GM12864 (cell line): ENCODE data around the gene LBHD2.

ENCODE experiments used
- DNase-seq: peaks from one replicate; pipeline ENCODE4 v3.0.0-alpha.2; 2011; ENCODE audit warnings: low read depth
- H3K4me3 ChIP-seq: 2 replicates; pipeline ENCODE4 v1.5.1; 2011; ENCODE audit warnings: mild to moderate bottlenecking, low read depth, low read length, control low read depth
- TF ChIP-seq, protein P1 (sequence below): IDR thresholded peaks from 2 replicates; pipeline ENCODE4 v1.5.1; 2011; ENCODE audit warnings: low read depth, mild to moderate bottlenecking, moderate library complexity, low read length, control low read depth, inconsistent platforms; ENCODE audit errors: missing control alignments

LBHD2 gene

DNA sequence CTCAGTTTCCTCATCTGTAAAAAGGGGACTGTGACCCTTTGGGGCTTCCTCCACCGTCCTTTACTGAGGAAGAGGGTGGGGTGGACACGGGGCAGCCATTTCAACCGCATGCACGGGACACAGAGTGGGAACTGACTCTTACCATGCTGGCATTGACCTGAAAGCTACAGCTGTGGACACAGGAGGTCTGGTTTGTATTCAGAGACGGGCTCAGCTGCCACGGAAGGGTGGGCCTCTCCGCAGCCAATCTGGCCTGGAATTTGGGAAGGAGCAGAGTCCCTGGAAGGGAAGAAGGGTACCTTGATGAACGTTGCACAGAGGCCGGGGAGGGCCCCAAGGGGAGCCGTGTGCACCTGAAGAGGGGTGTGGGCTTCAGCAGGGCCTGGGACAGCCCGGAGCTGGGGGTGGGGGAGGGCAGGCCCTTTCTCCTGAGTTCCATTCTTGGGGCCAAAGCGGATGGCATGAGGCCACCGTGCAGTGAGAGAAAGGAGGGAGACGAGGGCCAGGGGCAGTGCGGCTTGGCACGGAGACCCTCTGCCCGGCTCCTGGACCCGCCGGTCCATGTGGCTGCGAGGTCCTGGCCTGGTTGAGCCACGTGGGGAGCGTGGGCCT is 53.8 kb downstream of the LBHD2 start:
- TF ChIP-seq, protein P1, sequence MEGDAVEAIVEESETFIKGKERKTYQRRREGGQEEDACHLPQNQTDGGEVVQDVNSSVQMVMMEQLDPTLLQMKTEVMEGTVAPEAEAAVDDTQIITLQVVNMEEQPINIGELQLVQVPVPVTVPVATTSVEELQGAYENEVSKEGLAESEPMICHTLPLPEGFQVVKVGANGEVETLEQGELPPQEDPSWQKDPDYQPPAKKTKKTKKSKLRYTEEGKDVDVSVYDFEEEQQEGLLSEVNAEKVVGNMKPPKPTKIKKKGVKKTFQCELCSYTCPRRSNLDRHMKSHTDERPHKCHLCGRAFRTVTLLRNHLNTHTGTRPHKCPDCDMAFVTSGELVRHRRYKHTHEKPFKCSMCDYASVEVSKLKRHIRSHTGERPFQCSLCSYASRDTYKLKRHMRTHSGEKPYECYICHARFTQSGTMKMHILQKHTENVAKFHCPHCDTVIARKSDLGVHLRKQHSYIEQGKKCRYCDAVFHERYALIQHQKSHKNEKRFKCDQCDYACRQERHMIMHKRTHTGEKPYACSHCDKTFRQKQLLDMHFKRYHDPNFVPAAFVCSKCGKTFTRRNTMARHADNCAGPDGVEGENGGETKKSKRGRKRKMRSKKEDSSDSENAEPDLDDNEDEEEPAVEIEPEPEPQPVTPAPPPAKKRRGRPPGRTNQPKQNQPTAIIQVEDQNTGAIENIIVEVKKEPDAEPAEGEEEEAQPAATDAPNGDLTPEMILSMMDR: no peak
- no peak overlapping the region for H3K4me3 ChIP-seq
- no peak for DNase-seq

DNA sequence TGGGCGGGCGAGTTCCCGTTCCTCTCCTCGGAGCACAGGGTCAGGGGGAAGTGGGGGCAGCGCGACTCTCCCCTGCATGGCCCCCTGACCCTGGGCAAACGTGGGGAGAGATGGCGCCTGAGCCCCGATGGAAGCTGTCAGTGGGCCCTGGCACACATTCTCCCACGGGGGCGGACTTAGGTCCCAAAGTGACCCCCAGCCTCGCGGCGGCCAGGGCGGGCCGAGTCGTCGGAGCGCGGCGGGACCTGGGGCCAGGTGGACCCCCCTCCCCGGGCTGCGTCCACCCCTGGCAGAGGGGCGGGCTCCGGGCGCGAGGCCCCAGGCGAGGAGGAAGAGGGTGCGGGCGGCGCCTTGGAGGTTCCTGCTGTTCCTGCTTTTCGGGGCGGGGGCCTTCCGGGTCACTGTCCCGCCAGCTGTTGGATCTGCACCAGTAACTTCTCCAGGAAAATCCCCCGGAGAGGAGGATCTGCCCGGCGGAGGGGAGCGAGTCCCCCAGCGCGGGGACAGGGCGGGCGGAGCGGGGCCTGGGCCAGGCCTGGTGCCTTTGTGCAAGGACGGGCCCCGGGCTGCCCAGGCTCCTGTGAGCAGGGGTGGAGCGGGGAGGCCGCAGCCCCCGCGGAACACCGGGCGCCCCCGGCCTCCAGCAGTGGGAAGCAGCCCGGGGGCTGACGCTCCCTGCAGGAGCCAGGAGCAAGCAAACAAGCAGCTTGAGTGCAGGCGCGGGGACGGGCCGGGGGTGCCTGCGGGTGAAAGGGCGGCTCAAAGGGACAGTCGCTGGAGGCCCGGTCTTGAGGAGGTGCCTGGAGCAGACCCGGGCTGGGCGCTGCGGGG is 54.5 kb downstream of the LBHD2 start:
- TF ChIP-seq, protein P1: no peak
- no peak for DNase-seq
- no peak overlapping the region for H3K4me3 ChIP-seq

DNA sequence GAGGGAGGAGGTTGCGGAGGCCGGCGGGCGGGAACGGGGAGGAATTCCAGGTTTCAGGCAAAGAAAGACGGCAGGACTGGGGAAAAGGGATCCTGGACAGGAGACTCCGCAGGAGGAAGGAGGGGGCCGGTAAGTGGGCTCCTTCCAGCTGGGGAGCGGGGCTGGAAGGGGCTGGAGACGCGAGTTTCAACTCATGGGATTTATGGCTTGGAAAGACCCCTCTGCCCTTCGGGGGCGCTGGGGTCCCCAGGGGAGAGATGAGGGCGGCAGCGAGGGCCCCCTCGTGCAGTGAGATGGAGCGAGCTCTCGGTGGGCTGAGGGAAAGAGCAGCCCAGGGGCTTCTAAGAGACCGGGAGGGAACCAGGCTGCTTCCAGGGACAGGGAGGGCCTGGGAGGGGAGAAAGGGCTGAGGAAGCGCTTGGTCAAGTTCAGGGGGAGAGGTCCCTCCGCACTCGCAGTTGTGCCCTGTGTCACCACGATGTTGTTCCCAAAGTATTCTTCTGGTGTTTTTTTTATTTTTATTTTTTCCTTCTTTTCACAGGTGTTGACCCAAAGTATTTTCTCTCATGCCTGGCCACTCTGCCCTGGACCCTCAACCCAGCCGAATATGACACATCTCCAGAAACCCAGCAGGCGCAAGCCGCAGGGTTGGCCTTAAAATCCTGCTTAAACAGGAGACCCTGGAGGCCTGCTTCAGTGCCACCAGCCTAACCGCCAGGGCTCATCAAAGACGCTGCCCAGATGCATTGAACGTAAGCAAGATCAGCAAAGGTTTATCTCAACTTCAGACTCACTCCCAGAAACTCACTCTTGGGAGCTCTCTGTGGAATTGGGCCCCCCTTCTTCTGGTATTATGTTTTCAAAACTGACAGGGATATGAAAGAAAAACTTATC is 55.4 kb downstream of the LBHD2 start:
- no peak for DNase-seq
- H3K4me3 ChIP-seq: no peak overlapping the region
- TF ChIP-seq, protein P1: no peak
